H1 (cell line): ENCODE results near the gene FOXN1. TPM values are rescaled to one million over a fixed set of nuclear protein-coding genes. Genes with fewer than 3 reads are reported as not detected.

Experiments used
- CTCF ChIA-PET: fragments of 300-600 bp; sonication (Branson Sonifier 250); formaldehyde crosslinking; loops from one replicate; lab custom pipeline; 2021; ENCODE audit not compliant: partially characterized antibody; lab: Charles Lee
- POLR2A ChIA-PET: fragments of 300-600 bp; sonication (Branson Sonifier 250); formaldehyde crosslinking; loops from one replicate; lab custom pipeline; 2021; ENCODE audit warnings: inconsistent platforms; ENCODE audit not compliant: partially characterized antibody; lab: Charles Lee
- DNase-seq, 2 experiments: peaks; one replicate each; pipeline versions ENCODE4 v3.0.0 to v3.0.0-alpha.2; 2010 to 2022; ENCODE audit warnings: low spot score in 2 of 2, low read depth in 1 of 2, mixed read lengths in 1 of 2
- FAIRE-seq: peaks from 2 replicates; lab custom pipeline; 2011; peaks lifted over from hg19 to GRCh38; lab: Jason Lieb, UNC
- H2AFZ ChIP-seq: 2 replicates; pipeline ENCODE4 v1.8.1; 2012; ENCODE audit warnings: low read length, inconsistent platforms
- H2AK5ac ChIP-seq: 2 replicates; pipeline ENCODE4 v1.6.1; 2013; ENCODE audit warnings: low read depth, low read length
- H2BK120ac ChIP-seq: replicated peaks from 2 replicates; pipeline ENCODE3; 2013; ENCODE audit warnings: low read depth, low read length, inconsistent platforms
- H2BK12ac ChIP-seq: 2 replicates; pipeline ENCODE4 v1.6.1; 2013; ENCODE audit warnings: low read depth, low read length
- H2BK15ac ChIP-seq: 2 replicates; pipeline ENCODE4 v1.6.1; 2013; ENCODE audit warnings: low read length
- H2BK20ac ChIP-seq: 2 replicates; pipeline ENCODE4 v1.6.1; 2013; ENCODE audit warnings: low read length
- H2BK5ac ChIP-seq: 2 replicates; pipeline ENCODE4 v1.6.1; 2013; ENCODE audit warnings: low read depth, low read length
- H3K14ac ChIP-seq: 2 replicates; pipeline ENCODE4 v1.6.1; 2013; ENCODE audit warnings: inconsistent platforms; ENCODE audit not compliant: insufficient read length
- H3K18ac ChIP-seq: 2 replicates; pipeline ENCODE4 v1.6.1; 2013; ENCODE audit warnings: low read length; ENCODE audit errors: extremely low read depth
- H3K23ac ChIP-seq: 2 replicates; pipeline ENCODE4 v1.6.1; 2013; ENCODE audit warnings: inconsistent platforms; ENCODE audit not compliant: insufficient read length
- H3K23me2 ChIP-seq: 2 replicates; pipeline ENCODE4 v1.6.1; 2013; ENCODE audit warnings: low read depth, low read length
- H3K27ac ChIP-seq: 2 replicates; pipeline ENCODE4 v1.6.1; 2011; ENCODE audit warnings: low read depth, low read length, inconsistent platforms
- H3K27me3 ChIP-seq, 4 experiments: replicated peaks in 1 of 4; 1 replicate in 1 of 4; 2 replicates in 3 of 4; pipeline versions ENCODE4 v1.6.1 to v1.8.1; 2011 to 2013; ENCODE audit warnings: low read length in 3 of 4, mild to moderate bottlenecking in 3 of 4, inconsistent platforms in 2 of 4, mixed read lengths in 2 of 4, moderate library complexity in 1 of 4; ENCODE audit not compliant: control insufficient read depth in 3 of 4, insufficient read depth in 3 of 4; ENCODE audit errors: extremely low read depth in 1 of 4
- H3K36me3 ChIP-seq, 4 experiments: 2 replicates each; pipeline versions ENCODE4 v1.6.1 to v1.8.1; 2011 to 2013; ENCODE audit warnings: mild to moderate bottlenecking in 4 of 4, low read length in 3 of 4, moderate library complexity in 2 of 4, control low read depth in 1 of 4, inconsistent platforms in 1 of 4; ENCODE audit not compliant: insufficient read depth in 4 of 4, control insufficient read depth in 2 of 4
- H3K4ac ChIP-seq: replicated peaks from 2 replicates; pipeline ENCODE3; 2013; ENCODE audit warnings: low read length, low read depth, mixed read lengths, inconsistent platforms; ENCODE audit not compliant: insufficient read length
- H3K4me1 ChIP-seq, 4 experiments: replicated peaks in 1 of 4; 1 replicate in 1 of 4; 2 replicates in 3 of 4; pipeline versions ENCODE4 v1.6.1 to v1.8.1; 2011 to 2013; ENCODE audit warnings: low read length in 3 of 4, inconsistent platforms in 2 of 4, mixed read lengths in 1 of 4; ENCODE audit not compliant: insufficient read depth in 4 of 4, control insufficient read depth in 3 of 4
- H3K4me2 ChIP-seq, 2 experiments: 2 replicates each; pipeline versions ENCODE4 v1.6.1 to v1.8.1; 2011 to 2013; ENCODE audit warnings: low read depth in 2 of 2, low read length in 2 of 2, control low read depth in 1 of 2, inconsistent platforms in 1 of 2, mild to moderate bottlenecking in 1 of 2; ENCODE audit not compliant: insufficient read depth in 1 of 2
- H3K4me3 ChIP-seq, 4 experiments: fragments of 200-600, 300-600 bp in 1 of 4; sonication (generic), shearing (Covaris generic), sonication (Bioruptor Twin) in 1 of 4; 2 replicates each; pipeline versions ENCODE4 v1.5.1 to v1.8.1; 2011 to 2016; ENCODE audit warnings: low read length in 4 of 4, low read depth in 3 of 4, control low read depth in 2 of 4, inconsistent platforms in 2 of 4, mild to moderate bottlenecking in 2 of 4, mixed read lengths in 1 of 4, moderate library complexity in 1 of 4; ENCODE audit not compliant: insufficient read depth in 2 of 4; ENCODE audit errors: extremely low read depth in 1 of 4
- H3K56ac ChIP-seq: replicated peaks from 2 replicates; pipeline ENCODE3; 2013; ENCODE audit warnings: low read depth, mild to moderate bottlenecking, mixed read lengths, low read length, inconsistent platforms; ENCODE audit not compliant: insufficient read length
- H3K79me1 ChIP-seq: 2 replicates; pipeline ENCODE4 v1.6.1; 2013; ENCODE audit warnings: low read depth, low read length, control low read depth
- H3K79me2 ChIP-seq, 2 experiments: 2 replicates each; pipeline versions ENCODE4 v1.6.1 to v1.8.1; 2012 to 2013; ENCODE audit warnings: low read length in 2 of 2, mild to moderate bottlenecking in 2 of 2, inconsistent platforms in 1 of 2; ENCODE audit not compliant: insufficient read depth in 2 of 2, control insufficient read depth in 1 of 2
- H3K9ac ChIP-seq, 4 experiments: replicated peaks in 1 of 4; 1 replicate in 1 of 4; 2 replicates in 3 of 4; pipeline versions ENCODE4 v1.6.1 to v1.8.1; 2011 to 2013; ENCODE audit warnings: low read depth in 3 of 4, low read length in 3 of 4, control low read depth in 2 of 4, mild to moderate bottlenecking in 2 of 4, moderate library complexity in 2 of 4, inconsistent platforms in 1 of 4; ENCODE audit errors: extremely low read depth in 1 of 4
- H3K9me3 ChIP-seq, 2 experiments: 2 replicates each; pipeline versions ENCODE4 v1.6.1 to v1.8.1; 2012 to 2013; ENCODE audit warnings: mild to moderate bottlenecking in 2 of 2, moderate library complexity in 2 of 2, control low read depth in 1 of 2, inconsistent platforms in 1 of 2, low read depth in 1 of 2, low read length in 1 of 2, mixed read lengths in 1 of 2; ENCODE audit not compliant: insufficient read depth in 2 of 2
- H4K20me1 ChIP-seq, 2 experiments: replicated peaks in 1 of 2; 2 replicates each; pipeline versions ENCODE3 to v1.8.1; 2011 to 2013; ENCODE audit warnings: inconsistent platforms in 2 of 2, low read length in 2 of 2, mild to moderate bottlenecking in 1 of 2; ENCODE audit not compliant: insufficient read depth in 2 of 2, control insufficient read depth in 1 of 2
- H4K5ac ChIP-seq: 2 replicates; pipeline ENCODE4 v1.6.1; 2013; ENCODE audit warnings: low read length, low read depth, mixed read lengths, inconsistent platforms; ENCODE audit not compliant: insufficient read length
- H4K8ac ChIP-seq: 2 replicates; pipeline ENCODE4 v1.8.0; 2013; ENCODE audit warnings: mild to moderate bottlenecking, moderate library complexity, low read length, inconsistent platforms; ENCODE audit not compliant: insufficient read depth; ENCODE audit errors: extremely low read depth
- H4K91ac ChIP-seq: replicated peaks from 2 replicates; pipeline ENCODE3; 2013; ENCODE audit warnings: low read length, mixed read lengths, inconsistent platforms; ENCODE audit not compliant: insufficient read length
- BCL11A ChIP-seq, 2 experiments: IDR thresholded peaks; one replicate each; pipeline ENCODE4 v1.6.1; 2011; ENCODE audit warnings: low read depth in 2 of 2, low read length in 2 of 2, mild to moderate bottlenecking in 2 of 2
- PHF8 ChIP-seq: fragments of 200-600 bp; sonication (generic); conservative IDR thresholded peaks from 2 replicates; pipeline ENCODE4 v1.7.1; 2012; ENCODE audit warnings: low read depth, mild to moderate bottlenecking, inconsistent platforms, low read length, moderate library complexity
- YY1 ChIP-seq: IDR thresholded peaks from 2 replicates; pipeline ENCODE4 v1.6.1; 2011; ENCODE audit warnings: low read depth, mild to moderate bottlenecking, low read length
- WGBS, 2 experiments: shearing (Covaris generic) in 1 of 2; methylation state at CpG; one replicate each; pipeline versions ENCODE4 v1.1.6 to v1.1.7; 2013 to 2015; ENCODE audit warnings: low lambda C conversion rate in 2 of 2, mixed read lengths in 2 of 2, inconsistent platforms in 1 of 2, low coverage in 1 of 2, missing lambda C conversion rate in 1 of 2; ENCODE audit not compliant: insufficient replicate concordance in 2 of 2, insufficient coverage in 1 of 2, insufficient read length in 1 of 2; ENCODE audit errors: extremely low coverage in 1 of 2, missing lambda C conversion rate in 1 of 2; 5-methylcytosine and 5-hydroxymethylcytosine counted together
- polyA plus RNA-seq, 7 experiments: library from polyadenylated mRNA; depleted of rRNA in 3 of 7; stranded (reverse) in 5 of 7; unstranded in 2 of 7; fragments of >200 nt in 5 of 7; fragments of 200-250 nt in 2 of 7; gene quantifications; 1 replicate in 5 of 7; 2 replicates in 1 of 7; 4 replicates in 1 of 7; pipeline versions ENCODE4 v1.2.1 to v1.2.3, GENCODE V29; 2011 to 2013; ENCODE audit warnings: missing spikeins in 2 of 7, mixed read lengths in 2 of 7
- total RNA-seq: library from RNA; stranded (reverse); fragmentation: NEBNext Ultra II Directional; extraction: Animal tissue kit (Norgen Biotek cat#: 25700); gene quantifications from 2 replicates; pipeline ENCODE4 v1.2.1, GENCODE V29; 2021
- TF ChIP-seq, protein P1 (sequence below): IDR thresholded peaks from 2 replicates; pipeline ENCODE4 v1.6.1; 2012; ENCODE audit warnings: inconsistent platforms

The FOXN1 gene
- total and polyA plus RNA-seq, 2 of the 8 experiments (the other 6 are each of a cell fraction or from before 2014, with no cell fraction given): not detected

DNA sequence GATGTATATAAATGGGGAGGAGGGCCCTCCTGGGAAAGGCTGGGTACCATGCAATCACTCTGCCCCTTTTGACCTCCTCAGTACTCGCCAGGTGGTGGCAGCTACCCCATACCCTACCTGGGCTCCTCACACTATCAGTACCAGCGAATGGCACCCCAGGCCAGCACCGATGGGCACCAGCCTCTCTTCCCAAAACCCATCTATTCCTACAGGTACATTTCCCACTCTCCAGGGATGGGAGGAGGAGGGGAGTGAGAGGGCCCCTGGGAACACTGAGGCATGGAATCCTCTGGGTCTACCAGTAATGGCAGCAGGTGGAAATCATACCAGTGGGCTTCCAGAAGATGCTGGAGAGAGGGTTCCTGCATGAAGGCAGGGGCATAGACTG, 22.9 kb downstream of the FOXN1 start:
- H2BK120ac ChIP-seq: no peak overlapping the region
- H2BK15ac ChIP-seq: no peak overlapping the region
- H3K79me2 ChIP-seq: no peaks in the 10 kb centered on the region
- no peak overlapping the region for H2BK5ac ChIP-seq
- FAIRE-seq: no peak
- H4K5ac ChIP-seq: no peak overlapping the region
- H3K56ac ChIP-seq: no peak overlapping the region
- DNase-seq: no peak
- H3K79me1 ChIP-seq: no peaks in the 10 kb centered on the region
- H4K91ac ChIP-seq: no peak overlapping the region
- no peaks in the 10 kb centered on the region for H4K20me1 ChIP-seq
- TF ChIP-seq PHF8 (no peak), BCL11A (IDR thresholded peaks at IDR 0.05; ENCODE audit: low read depth in 2 of 2, low read length in 2 of 2) (no peak), YY1 (no peak)
- TF ChIP-seq, protein P1, sequence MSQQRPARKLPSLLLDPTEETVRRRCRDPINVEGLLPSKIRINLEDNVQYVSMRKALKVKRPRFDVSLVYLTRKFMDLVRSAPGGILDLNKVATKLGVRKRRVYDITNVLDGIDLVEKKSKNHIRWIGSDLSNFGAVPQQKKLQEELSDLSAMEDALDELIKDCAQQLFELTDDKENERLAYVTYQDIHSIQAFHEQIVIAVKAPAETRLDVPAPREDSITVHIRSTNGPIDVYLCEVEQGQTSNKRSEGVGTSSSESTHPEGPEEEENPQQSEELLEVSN: no peak
- no peak overlapping the region for H3K9ac ChIP-seq
- H4K8ac ChIP-seq: no peak overlapping the region
- no peak overlapping the region for H3K4me3 ChIP-seq
- H3K9me3 ChIP-seq: no peaks in the 10 kb centered on the region
- H3K36me3 ChIP-seq: no peaks in the 10 kb centered on the region
- no peak overlapping the region for H3K18ac ChIP-seq
- no peak overlapping the region for H2AK5ac ChIP-seq
- H3K14ac ChIP-seq: no peak overlapping the region
- H3K27me3 ChIP-seq: no peaks in the 10 kb centered on the region
- H3K27ac ChIP-seq: no peak overlapping the region
- CTCF ChIA-PET: interaction anchor here (0.9 to 5.9 kb wide), 5 partner anchors 11 to 30 kb away, joined by 3 to 45 read pairs (median 4); no protein-coding TSS in a partner anchor
- H2AFZ ChIP-seq: no peak overlapping the region
- no peak overlapping the region for H2BK12ac ChIP-seq
- H3K4ac ChIP-seq: no peak overlapping the region
- no peak overlapping the region for H3K23ac ChIP-seq
- H3K4me1 ChIP-seq: peaks cover 0 to 5% (median 0%) of the 10 kb centered on the region in 4 experiments; a peak in 2 of 7 replicates
- no peak overlapping the region for H2BK20ac ChIP-seq
- WGBS, 2 experiments: 77% methylated on average over 3 of the region's 3 CpGs; no CpG with 5 or more reads in 1 of the 2 experiments
- H3K4me2 ChIP-seq: no peak overlapping the region
- POLR2A ChIA-PET: interaction anchor here (1.1 kb wide), 1 partner anchor 16 kb away, joined by 3 read pairs; no protein-coding TSS in a partner anchor
- no peaks in the 10 kb centered on the region for H3K23me2 ChIP-seq
